GM12875 (cell line): Measurements from ENCODE around the gene DLK2.
"Not testable (repeated sequence)": the region's sequence is repeated elsewhere in the genome, so short reads cannot be mapped to it uniquely, and the experiment has no call there.

Source experiments
- H3K4me3 ChIP-seq: one replicate; pipeline ENCODE4 v1.5.1; 2011; ENCODE audit warnings: low read depth, low read length, control low read depth
- CTCF ChIP-seq: IDR thresholded peaks from 2 replicates; pipeline ENCODE4 v1.5.1; 2011; ENCODE audit warnings: low read depth, mild to moderate bottlenecking, control low read depth, inconsistent platforms, low read length, moderate library complexity, borderline replicate concordance; ENCODE audit not compliant: insufficient read depth

The DLK2 gene

DNA sequence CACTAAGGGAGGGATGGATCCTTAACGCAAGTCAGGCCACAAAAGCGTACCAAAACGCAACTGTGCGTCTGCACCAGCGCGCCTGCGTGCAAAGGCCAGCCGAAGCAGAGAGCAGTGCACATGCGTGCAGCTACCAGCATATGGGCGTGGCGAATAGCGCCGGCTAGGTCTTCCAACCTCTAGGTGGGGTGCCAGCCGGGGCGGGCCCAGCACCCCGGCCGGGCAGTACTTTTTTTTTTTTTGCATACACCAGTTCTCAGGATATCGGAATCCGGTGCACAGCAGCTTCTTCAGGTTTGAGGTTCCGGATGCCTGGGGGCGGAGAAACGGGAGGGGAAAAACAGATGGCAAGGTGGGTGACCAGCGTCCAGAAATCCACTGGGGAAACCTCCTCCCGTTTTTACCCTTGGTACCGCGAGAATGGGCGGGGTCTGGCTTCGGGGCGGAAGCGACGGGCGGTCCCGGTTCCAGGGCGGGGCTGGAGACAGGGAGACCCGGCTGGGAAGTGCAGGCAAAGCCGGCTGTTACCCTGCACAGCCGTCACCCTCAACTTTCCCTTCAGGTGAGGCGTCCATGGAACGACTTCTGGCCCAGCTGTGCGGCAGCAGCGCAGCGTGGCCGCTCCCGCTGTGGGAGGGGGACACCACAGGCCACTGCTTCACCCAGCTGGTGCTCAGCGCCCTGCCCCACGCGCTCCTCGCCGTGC lies 27.8 kb downstream of the DLK2 start, which contains the start of gene ABCC10:
ABCC10 (plus strand) TSS at position 136 of the 706 bp plus-strand sequence; CDS start at position 574, 438 bp downstream.
- peak within 1 kb of the TSS; percentile 63 for H3K4me3 ChIP-seq
- peak; percentile 27; the same call in 1 of the 2 replicates for TF ChIP-seq CTCF

DNA sequence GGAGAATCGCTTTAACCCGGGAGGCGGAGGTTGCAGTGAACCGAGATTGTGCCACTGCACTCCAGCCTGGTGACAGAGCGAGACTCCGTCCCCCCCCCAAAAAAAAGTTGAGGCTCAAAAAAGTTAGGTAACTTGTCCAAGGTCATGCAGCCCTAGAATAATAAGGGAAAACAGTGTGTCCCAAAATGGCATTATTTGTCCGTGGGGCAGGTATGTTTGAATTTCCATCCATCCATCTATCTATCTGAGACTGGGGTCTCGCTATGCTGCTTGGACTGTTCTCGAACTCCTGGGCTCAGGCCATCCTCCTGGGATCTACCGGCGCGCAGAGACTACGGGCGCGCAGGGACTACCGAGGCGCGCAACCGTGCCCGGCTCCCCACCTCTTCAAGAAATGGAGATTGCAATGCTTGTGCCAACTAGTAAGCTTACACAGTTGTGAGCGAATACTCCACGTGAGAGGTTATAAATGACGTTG lies 28.4 kb downstream of the DLK2 start:
- TF ChIP-seq CTCF: no peak

DNA sequence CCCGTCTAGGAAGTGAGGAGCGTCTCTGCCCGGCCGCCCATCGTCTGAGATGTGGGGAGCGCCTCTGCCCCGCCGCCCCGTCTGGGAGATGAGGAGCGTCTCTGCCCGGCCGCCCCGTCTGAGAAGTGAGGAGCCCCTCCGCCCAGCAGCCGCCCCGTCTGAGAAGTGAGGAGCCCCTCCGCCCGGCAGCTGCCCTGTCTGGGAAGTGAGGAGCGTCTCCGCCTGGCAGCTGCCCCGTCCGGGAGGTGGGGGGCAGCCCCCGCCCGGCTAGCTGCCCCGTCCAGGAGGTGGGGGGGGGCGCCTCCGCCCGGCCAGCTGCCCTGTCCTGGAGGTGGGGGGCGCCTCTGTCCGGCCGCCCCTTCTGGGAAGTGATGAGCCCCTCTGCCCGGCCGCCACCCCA lies 30.3 kb downstream of the DLK2 start:
- not testable (repeated sequence) for H3K4me3 ChIP-seq

More for the DNA sequence above, 28.4 kb downstream of the DLK2 start:
- H3K4me3 ChIP-seq: peak overlapping the region; percentile 63

DNA sequence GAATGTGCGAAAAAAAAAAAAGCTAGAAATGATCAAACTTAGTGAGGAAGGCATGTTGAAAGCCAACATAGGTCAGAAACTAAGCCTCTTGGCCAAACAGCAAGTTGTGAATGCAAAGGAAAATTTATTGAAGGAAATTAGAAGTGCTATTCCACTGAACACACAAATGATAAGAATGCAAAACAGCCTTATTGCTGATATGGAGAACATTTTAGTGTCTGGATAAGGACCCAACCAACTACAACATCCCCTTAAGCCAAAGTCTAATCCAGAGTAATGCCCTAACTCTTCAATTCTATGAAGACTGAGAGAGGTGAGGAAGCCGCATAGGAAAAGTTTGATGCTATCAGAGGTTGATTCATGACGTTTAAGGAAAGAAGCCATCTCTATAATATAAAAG lies 33.5 kb downstream of the DLK2 start:
- no peak overlapping the region for H3K4me3 ChIP-seq
- no peak for TF ChIP-seq CTCF

DNA sequence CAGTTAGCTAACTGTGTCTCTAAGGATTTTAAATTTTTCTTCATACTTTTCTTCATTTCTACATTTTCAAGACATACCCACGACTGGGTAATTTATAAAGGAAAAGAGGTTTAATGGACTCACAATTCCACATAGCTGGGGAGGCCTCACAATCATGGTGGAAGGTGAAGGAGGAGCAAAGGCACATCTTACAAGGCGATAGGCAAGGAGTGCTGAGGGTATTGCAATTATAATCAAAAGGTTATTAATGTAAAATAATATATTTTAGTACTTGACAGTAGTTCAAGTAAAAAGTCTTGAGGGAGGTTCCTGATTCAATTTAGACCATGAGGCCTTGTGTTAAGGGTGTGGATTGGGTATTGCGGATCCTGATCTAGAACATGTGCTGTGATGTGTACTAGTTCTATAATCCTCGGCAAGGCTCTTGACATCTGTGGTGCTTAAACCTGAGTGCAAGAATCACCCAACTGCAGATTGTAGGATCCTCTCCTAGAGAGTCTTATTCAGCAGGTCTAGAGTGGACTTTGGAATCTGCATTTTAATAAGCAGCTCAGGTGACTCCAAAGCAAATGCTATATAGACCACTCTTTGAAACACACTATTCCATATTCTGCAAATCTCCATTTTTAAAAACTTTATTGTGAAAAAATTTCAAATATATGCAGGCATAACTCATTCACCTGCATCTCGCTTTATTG lies 35.2 kb downstream of the DLK2 start:
- H3K4me3 ChIP-seq: no peak overlapping the region

GRCh38 chr6:43416935-43417334 lies 38.4 kb downstream of the DLK2 start:
- no peak for TF ChIP-seq CTCF
- no peak overlapping the region for H3K4me3 ChIP-seq

More for the DNA sequence above, 35.2 kb downstream of the DLK2 start:
- TF ChIP-seq CTCF: no peak

DNA sequence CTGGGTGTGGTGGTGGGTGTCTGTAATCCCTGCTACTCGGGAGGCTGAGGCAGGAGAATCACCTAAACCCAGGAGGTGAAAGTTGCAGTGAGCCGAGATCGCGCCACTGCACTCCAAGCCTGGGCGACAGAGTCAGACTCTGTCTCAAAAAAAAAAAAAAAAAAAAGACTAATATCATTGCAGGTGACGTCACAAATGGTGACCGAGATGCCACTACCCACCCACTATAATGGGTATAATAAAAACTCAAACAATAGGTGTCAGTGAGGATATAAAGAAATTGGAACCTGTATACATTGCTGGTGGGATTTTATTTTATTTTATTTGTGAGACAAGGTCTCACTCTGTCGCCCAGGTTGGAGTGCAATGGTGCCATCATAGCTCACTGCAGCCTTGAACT lies 40.1 kb downstream of the DLK2 start:
- not testable (repeated sequence) for H3K4me3 ChIP-seq

GRCh38 chr6:43413002-43413401 lies 42.3 kb downstream of the DLK2 start:
- H3K4me3 ChIP-seq: no peak overlapping the region
- TF ChIP-seq CTCF: no peak
